Activated naive CD8-positive, alpha-beta T cell treated with anti-CD3 and anti-CD28 coated beads, Interleukin-2, amount 10 ng/mL, durations not matched to agents 7 days and 5 days (primary cell): ENCODE measurements around the gene UCK1. TPM values are rescaled to one million over a fixed set of nuclear protein-coding genes. Genes with fewer than 3 reads are reported as not detected.
A peak's percentile ranks its signal among the peaks of the same experiment; 100 is the strongest.

Experiments used
- ATAC-seq: fragments of 150-1000 bp; cut with Tn5 transposase; one replicate; pipeline ENCODE4 v1.10.0; 2021; ENCODE audit warnings: low read depth, moderate library complexity
- POLR2A ChIA-PET: fragments of 350-600 bp; sonication (Branson Sonifier 250); formaldehyde crosslinking; loops from one replicate; lab custom pipeline; 2021; ENCODE audit warnings: antibody characterized with exemption; lab: Charles Lee
- DNase-seq: peaks from one replicate; pipeline ENCODE4 v3.0.0; 2021
- H3K27ac Mint-ChIP-seq: one replicate; pipeline ENCODE4 v1.8.0; 2022; ENCODE audit warnings: mild to moderate bottlenecking, mixed read lengths
- H3K27me3 Mint-ChIP-seq: one replicate; pipeline ENCODE4 v1.8.0; 2022; ENCODE audit warnings: mild to moderate bottlenecking, moderate library complexity, mixed read lengths
- H3K36me3 Mint-ChIP-seq: one replicate; pipeline ENCODE4 v1.8.0; 2021; ENCODE audit warnings: mild to moderate bottlenecking, mixed read lengths
- H3K4me1 Mint-ChIP-seq: one replicate; pipeline ENCODE4 v1.8.0; 2021; ENCODE audit warnings: mixed read lengths
- H3K4me3 Mint-ChIP-seq: one replicate; pipeline ENCODE4 v1.8.0; 2022; ENCODE audit warnings: mild to moderate bottlenecking, moderate library complexity, mixed read lengths
- H3K9me3 Mint-ChIP-seq: one replicate; pipeline ENCODE4 v1.8.0; 2021; ENCODE audit warnings: mixed read lengths
- total RNA-seq, 2 experiments: library from RNA; stranded (reverse); gene quantifications; one replicate each; pipeline ENCODE4 v1.2.3, GENCODE V29; 2021

UCK1 gene
- total RNA-seq, 2 experiments from 2014 or later, result 30.6 to 38.8 TPM

DNA sequence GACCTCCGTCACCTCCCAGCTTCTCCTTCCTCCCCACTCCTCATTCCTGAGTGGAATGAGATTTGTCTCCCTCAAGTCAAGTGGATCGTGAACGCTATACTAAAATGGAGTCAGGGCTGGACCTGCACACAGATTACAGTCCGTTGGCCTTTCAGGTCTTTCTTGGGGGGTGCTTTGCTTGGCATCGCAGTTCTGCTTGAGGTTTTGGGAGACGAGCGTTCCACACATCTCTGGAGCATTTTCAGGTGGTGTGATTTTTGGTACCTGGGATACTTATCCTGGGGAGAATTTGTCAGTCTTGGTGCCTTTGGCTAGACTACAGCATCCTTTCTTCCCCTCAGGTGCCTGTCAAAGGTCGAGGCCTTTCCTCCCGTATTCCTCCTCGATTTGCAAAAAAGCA, 52.2 kb downstream of the UCK1 start:
- DNase-seq, result no peak
- no peak overlapping the region for H3K4me3 Mint-ChIP-seq
- no peaks in the 10 kb centered on the region for H3K27me3 Mint-ChIP-seq
- POLR2A ChIA-PET, result no interaction called here
- H3K4me1 Mint-ChIP-seq, result peaks cover 3% of the 10 kb centered on the region
- peaks cover 22% of the 10 kb centered on the region for H3K36me3 Mint-ChIP-seq
- no peak for ATAC-seq
- H3K9me3 Mint-ChIP-seq, result no peaks in the 10 kb centered on the region
- peak overlapping the region; percentile 16 for H3K27ac Mint-ChIP-seq

DNA sequence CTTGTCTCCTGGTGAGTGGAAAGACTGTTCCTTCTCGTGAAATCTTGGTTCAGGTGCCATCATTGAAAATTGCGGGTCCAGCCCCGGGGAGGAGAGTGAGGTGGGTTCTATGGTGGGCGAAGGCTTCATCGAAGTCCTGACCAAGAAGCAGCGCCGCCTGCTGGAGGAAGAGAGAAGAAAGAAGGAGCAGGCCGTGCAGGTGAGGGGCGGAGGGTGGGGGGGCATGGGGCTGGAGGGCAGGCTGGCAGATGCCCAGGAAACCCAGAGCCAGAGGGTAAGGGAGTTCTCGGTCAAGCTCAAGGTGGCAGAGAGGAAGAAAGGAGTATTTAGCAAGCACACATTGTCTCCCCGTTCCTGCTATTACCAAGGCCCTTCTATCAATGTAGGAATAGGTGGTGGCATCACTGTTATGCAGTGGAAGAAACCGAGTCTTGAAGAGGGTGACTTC, 52.6 kb downstream of the UCK1 start:
- Mint-ChIP-seq H3K9me3 (no peaks in the 10 kb centered on the region), H3K27me3 (no peaks in the 10 kb centered on the region), H3K36me3 (peaks cover 23% of the 10 kb centered on the region), H3K4me1 (peaks cover 3% of the 10 kb centered on the region), H3K4me3 (no peak overlapping the region), H3K27ac (no peak overlapping the region)
- DNase-seq (peak; percentile 67), ATAC-seq (no peak)
- POLR2A ChIA-PET, result no interaction called here

DNA sequence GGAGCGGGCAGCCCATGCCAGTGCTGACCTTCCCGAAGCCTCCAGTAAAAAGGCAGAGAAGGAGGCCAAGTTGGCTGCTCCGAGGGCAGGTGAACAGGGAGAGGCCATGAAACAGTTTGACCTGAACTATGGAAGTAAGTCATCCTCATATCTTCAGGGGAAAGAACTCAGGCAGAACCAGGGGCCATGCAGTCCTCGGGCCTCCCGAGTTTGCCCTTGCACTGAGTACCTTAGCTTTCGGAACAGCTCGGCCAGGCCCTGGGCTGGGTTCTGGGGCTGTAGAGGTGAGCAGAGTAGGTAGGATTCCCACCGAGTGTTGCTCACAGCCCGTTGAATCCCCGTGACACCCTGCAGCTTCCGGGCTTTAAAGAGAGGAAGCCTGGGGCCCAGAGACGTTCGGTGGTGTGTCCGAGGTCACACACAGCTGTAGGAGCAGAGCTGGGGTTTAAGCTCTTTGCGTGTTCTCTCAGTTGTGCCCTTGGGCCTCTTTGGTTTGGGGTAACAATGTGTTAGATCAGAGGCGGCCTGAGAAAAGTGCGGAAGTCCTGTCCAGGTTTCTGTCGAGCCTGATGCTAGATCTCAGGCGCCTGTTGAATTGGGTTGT, 53.1 kb downstream of the UCK1 start:
- POLR2A ChIA-PET, result interaction anchor here (0.6 to 1.0 kb wide), 2 partner anchors 105 to 153 kb away, joined by 4 read pairs; no protein-coding TSS in a partner anchor
- H3K27ac Mint-ChIP-seq, result no peak overlapping the region
- peaks cover 3% of the 10 kb centered on the region for H3K4me1 Mint-ChIP-seq
- H3K4me3 Mint-ChIP-seq, result no peak overlapping the region
- H3K27me3 Mint-ChIP-seq, result no peaks in the 10 kb centered on the region
- H3K9me3 Mint-ChIP-seq, result no peaks in the 10 kb centered on the region
- DNase-seq (no peak), ATAC-seq (no peak)
- peaks cover 23% of the 10 kb centered on the region for H3K36me3 Mint-ChIP-seq

DNA sequence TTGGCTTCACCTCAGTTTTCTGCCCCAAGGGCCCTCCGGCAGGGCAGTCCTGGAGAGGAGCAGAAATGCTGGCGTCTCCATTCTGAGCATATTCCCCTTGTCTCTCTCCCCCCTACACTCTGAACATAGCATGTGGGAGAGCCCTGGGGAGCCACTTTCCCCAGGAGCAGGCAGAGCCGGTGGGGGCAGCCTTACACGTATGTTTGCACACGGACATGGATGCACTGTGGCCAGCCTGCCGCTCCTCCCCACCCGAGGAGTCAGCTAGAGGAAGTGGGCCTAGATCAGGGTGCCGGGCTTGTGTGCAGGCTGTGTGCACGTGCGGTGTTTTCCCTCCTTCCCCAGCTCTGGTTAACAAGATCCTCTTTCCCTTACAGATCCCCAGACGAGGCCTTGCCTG, 53.7 kb downstream of the UCK1 start:
- Mint-ChIP-seq H3K36me3 (peaks cover 24% of the 10 kb centered on the region), H3K4me1 (peaks cover 5% of the 10 kb centered on the region)

DNA sequence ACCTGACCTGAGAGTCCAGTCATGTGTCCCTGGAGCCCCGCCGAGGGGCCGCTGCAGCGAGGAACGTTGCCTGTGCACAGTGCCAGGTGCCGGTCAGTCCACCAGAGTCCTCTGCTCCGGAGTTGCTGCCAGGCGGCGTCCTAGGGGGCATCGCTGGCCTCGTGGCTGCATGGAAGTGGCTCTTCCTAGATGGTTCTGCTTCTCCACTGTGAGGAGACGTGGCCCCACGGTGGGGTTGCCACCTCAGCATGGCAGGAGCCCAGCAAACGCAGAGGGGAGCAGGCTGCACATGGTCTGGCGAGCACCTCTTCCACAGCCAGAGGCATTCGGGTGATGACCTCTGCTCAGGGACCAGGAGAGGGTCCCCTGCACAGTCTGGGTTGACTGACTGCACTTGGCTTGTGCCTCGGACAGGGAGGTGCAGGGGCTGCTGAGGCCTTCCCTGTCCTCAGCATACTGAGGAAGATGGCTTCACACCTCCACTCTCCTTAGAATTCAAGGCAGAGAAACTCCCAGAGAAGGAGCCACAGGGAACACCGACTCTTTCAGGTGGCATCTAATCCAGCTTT, 54.2 kb downstream of the UCK1 start:
- POLR2A ChIA-PET, result interaction anchor here (1.0 kb wide), 1 partner anchor 104 kb away, joined by 4 read pairs; no protein-coding TSS in a partner anchor
- Mint-ChIP-seq H3K9me3 (no peaks in the 10 kb centered on the region), H3K4me1 (peaks cover 5% of the 10 kb centered on the region), H3K4me3 (no peak overlapping the region), H3K36me3 (peaks cover 20% of the 10 kb centered on the region), H3K27me3 (no peaks in the 10 kb centered on the region), H3K27ac (no peak overlapping the region)
- DNase-seq, result no peak
- no peak for ATAC-seq

More for the DNA sequence above, 53.7 kb downstream of the UCK1 start:
- no peak for DNase-seq
- no peak for ATAC-seq
- H3K27me3 Mint-ChIP-seq, result no peaks in the 10 kb centered on the region
- POLR2A ChIA-PET, result interaction anchor here (0.6 to 1.0 kb wide), 2 partner anchors 104 to 153 kb away, joined by 4 read pairs; no protein-coding TSS in a partner anchor
- H3K27ac Mint-ChIP-seq, result no peak overlapping the region
- H3K9me3 Mint-ChIP-seq, result no peaks in the 10 kb centered on the region
- no peak overlapping the region for H3K4me3 Mint-ChIP-seq

DNA sequence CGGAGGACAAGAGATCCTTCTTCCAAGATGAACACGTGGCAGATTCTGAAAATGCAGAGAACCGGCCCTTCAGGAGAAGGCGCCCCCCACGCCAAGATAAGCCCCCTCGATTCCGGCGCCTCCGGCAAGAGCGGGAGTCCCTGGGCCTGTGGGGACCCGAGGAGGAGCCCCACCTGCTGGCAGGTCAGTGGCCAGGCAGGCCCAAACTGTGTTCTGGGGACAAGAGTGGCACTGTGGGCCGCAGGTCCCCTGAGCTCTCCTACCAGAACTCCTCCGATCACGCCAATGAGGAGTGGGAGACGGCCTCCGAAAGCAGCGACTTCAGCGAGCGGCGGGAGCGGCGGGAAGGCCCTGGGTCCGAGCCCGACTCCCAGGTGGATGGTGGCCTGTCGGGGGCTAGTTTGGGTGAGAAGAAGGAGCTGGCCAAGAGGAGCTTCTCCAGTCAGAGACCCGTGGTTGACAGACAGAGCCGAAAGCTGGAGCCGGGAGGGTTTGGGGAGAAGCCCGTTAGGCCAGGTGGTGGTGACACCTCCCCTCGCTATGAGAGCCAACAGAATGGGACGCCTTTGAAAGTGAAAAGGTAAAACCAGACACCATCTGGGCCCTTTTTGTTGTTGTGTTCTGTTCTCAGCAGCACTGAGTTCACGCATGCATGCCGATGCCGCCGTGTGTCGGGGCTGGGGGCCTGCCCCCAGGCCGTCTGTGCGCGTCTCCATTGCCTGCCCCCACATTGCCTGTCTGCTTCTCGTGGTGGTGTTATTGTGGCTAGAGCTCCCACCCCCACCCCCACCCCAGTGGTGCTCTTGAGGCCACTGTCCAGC, 54.9 kb downstream of the UCK1 start:
- DNase-seq (no peak), ATAC-seq (no peak)
- no peak overlapping the region for H3K27ac Mint-ChIP-seq
- H3K9me3 Mint-ChIP-seq, result no peaks in the 10 kb centered on the region
- H3K4me3 Mint-ChIP-seq, result no peak overlapping the region
- peaks cover 23% of the 10 kb centered on the region for H3K36me3 Mint-ChIP-seq
- no peaks in the 10 kb centered on the region for H3K27me3 Mint-ChIP-seq
- POLR2A ChIA-PET, result no interaction called here
- peaks cover 5% of the 10 kb centered on the region for H3K4me1 Mint-ChIP-seq

DNA sequence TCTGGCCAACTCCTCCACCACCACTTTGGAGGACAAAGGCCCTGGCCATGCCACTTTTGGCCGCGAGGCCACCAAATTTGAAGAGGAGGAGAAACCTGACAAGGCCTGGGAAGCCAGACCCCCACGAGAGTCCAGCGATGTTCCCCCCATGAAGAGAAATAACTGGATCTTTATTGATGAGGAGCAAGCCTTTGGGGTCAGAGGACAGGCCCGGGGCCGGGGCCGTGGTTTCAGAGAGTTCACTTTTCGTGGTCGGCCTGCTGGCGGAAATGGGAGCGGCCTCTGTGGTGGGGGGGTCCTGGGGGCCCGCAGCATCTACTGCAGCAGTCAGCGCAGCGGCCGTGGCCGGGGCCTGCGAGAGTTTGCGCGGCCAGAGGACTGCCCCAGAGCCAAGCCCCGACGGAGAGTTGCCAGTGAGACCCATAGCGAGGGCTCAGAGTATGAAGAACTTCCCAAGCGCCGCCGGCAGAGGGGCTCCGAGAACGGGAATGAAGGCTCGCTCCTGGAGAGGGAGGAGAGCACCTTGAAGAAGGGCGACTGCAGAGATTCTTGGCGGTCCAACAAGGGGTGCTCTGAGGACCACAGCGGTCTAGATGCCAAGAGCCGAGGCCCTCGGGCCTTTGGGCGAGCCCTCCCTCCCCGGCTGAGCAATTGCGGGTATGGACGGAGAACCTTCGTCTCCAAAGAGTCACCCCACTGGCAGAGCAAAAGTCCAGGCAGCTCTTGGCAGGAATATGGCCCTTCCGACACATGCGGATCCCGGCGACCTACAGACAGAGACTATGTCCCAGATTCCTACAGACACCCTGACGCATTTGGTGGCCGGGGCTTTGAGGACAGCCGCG, 55.7 kb downstream of the UCK1 start:
- H3K4me1 Mint-ChIP-seq, result peaks cover 5% of the 10 kb centered on the region
- no peaks in the 10 kb centered on the region for H3K9me3 Mint-ChIP-seq
- H3K27me3 Mint-ChIP-seq, result no peaks in the 10 kb centered on the region
- POLR2A ChIA-PET, result interaction anchor here (1.9 kb wide), 1 partner anchor 102 kb away, joined by 7 read pairs; no protein-coding TSS in a partner anchor
- peaks cover 30% of the 10 kb centered on the region for H3K36me3 Mint-ChIP-seq
- ATAC-seq, result no peak
- H3K27ac Mint-ChIP-seq, result no peak overlapping the region
- DNase-seq, result no peak
- no peak overlapping the region for H3K4me3 Mint-ChIP-seq

DNA sequence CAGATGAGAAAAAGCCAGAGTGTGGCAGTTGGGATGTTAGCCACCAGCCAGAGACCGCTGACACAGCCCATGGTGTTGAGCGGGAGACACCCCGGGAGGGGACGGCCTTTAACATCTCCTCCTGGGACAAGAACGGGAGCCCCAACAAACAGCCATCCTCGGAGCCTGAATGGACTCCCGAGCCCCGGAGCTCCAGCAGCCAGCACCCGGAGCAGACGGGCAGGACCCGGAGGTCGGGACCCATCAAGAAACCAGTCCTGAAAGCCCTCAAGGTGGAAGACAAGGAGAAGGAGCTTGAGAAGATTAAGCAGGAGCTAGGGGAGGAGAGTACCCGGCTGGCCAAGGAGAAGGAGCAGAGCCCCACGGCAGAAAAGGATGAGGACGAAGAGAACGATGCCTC, 56.4 kb downstream of the UCK1 start:
- DNase-seq (no peak), ATAC-seq (no peak)
- Mint-ChIP-seq H3K27ac (no peak overlapping the region), H3K4me1 (peaks cover 5% of the 10 kb centered on the region), H3K27me3 (no peaks in the 10 kb centered on the region), H3K36me3 (peaks cover 33% of the 10 kb centered on the region), H3K9me3 (no peaks in the 10 kb centered on the region), H3K4me3 (no peak overlapping the region)
- POLR2A ChIA-PET, result interaction anchor here (0.6 to 1.9 kb wide), 2 partner anchors 102 to 203 kb away, joined by 3 to 7 read pairs; no protein-coding TSS in a partner anchor

DNA sequence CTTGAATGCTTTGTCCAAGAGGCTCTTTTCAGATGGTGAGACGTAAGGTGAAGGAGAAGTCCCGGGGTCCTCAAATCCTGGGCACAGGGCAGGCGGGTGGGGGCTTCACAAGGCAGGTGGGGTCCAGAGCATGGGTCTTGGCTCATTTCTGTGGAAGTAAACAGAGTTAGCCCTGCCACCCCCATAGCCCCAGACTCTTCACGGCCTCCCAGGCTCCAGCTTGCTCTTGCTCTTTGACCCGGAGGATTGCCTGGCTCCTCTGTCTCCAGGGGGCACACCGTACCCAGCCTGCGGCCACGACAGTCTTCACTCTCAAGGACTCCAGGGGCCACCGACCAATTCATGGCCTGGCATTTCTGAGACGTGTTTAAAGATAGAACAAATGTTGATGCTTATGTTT, 57.2 kb downstream of the UCK1 start:
- peaks cover 34% of the 10 kb centered on the region for H3K36me3 Mint-ChIP-seq
- H3K27ac Mint-ChIP-seq, result no peak overlapping the region
- peak; percentile 16 for DNase-seq
- no peak for ATAC-seq
- POLR2A ChIA-PET, result interaction anchor here (0.6 to 1.9 kb wide), 2 partner anchors 39 to 101 kb away, joined by 4 to 7 read pairs; no protein-coding TSS in a partner anchor
- H3K4me3 Mint-ChIP-seq, result no peak overlapping the region
- no peaks in the 10 kb centered on the region for H3K27me3 Mint-ChIP-seq
- H3K9me3 Mint-ChIP-seq, result no peaks in the 10 kb centered on the region
- peaks cover 5% of the 10 kb centered on the region for H3K4me1 Mint-ChIP-seq

Other genes starting within 250 kb of the UCK1 start
- gene PLPP7, start 241.5 kb downstream of the UCK1 start, total RNA-seq, result under 1 TPM; 0.42 to 0.65 TPM
- 100 to 1,000 TPM; 300 to 309 TPM for gene PRRC2B, start 137.2 kb downstream of the UCK1 start, total RNA-seq
- 10 to 100 TPM; 44.0 to 51.4 TPM for gene POMT1, start 28.3 kb downstream of the UCK1 start, total RNA-seq
- gene PRRT1B, start 14.3 kb upstream of the UCK1 start, total RNA-seq, result not detected
- gene RAPGEF1, start 208.8 kb upstream of the UCK1 start, total RNA-seq, result 100 to 1,000 TPM; 129 to 131 TPM